K562 (cell line): Measurements from ENCODE around the gene RAB21. TPM values are rescaled to one million over a fixed set of nuclear protein-coding genes. Genes with fewer than 3 reads are reported as not detected.

Experiments used
- ATAC-seq: fragments of 200-7000 bp; cut with Tn5 transposase; 3 replicates; pipeline ENCODE4 v1.9.1; 2020; ENCODE audit warnings: moderate library complexity
- BruUV-seq: library from RNA; stranded (reverse); fragments of 400-500 nt; replicated peaks from 2 replicates; lab custom pipeline; 2021; lab: Mats Ljungman, UMichigan
- CTCF ChIA-PET: fragments of 300-600 bp; formaldehyde crosslinking; extraction: SDS; loops from one replicate; lab custom pipeline; 2021; ENCODE audit warnings: low intra/inter-chr PET ratio; lab: Yijun Ruan, JAX
- POLR2A ChIA-PET: fragments of 300-600, 350-650 bp; sonication (Branson Sonifier 250); formaldehyde crosslinking; extraction: SDS; loops from one replicate; lab custom pipeline; 2021; ENCODE audit warnings: antibody characterized with exemption, inconsistent platforms; lab: Yijun Ruan, JAX
- DNase-seq, 4 experiments: peaks; one replicate each; pipeline versions ENCODE4 v3.0.0 to v3.0.0-alpha.2; 2011 to 2018; ENCODE audit warnings: low spot score in 3 of 4, mixed read lengths in 3 of 4; ENCODE audit errors: extremely low read depth in 1 of 4
- FAIRE-seq: peaks from 2 replicates; lab custom pipeline; 2011; peaks lifted over from hg19 to GRCh38; lab: Jason Lieb, UNC
- H2AFZ ChIP-seq: 2 replicates; pipeline ENCODE4 v1.6.0; 2011; ENCODE audit warnings: low read depth, low read length, control low read depth, inconsistent platforms
- H3K27ac ChIP-seq: fragments of 200-600 bp; 3 replicates; pipeline ENCODE4 v1.8.0; 2011; ENCODE audit warnings: low read depth, mild to moderate bottlenecking, control low read depth, inconsistent platforms, low read length, moderate library complexity, mixed read lengths; ENCODE audit errors: extremely low read depth
- H3K27me3 ChIP-seq, 2 experiments: fragments of 300-600 bp in 1 of 2; 2 replicates in 1 of 2; 3 replicates in 1 of 2; pipeline versions ENCODE4 v1.6.0 to v1.8.0; 2011; ENCODE audit warnings: inconsistent platforms in 2 of 2, low read length in 2 of 2, mild to moderate bottlenecking in 1 of 2, mixed read lengths in 1 of 2, moderate library complexity in 1 of 2; ENCODE audit not compliant: control insufficient read depth in 2 of 2, insufficient read depth in 2 of 2
- H3K36me3 ChIP-seq: fragments of 300-600 bp; 3 replicates; pipeline ENCODE4 v1.8.0; 2011; ENCODE audit warnings: mild to moderate bottlenecking, low read length, inconsistent platforms; ENCODE audit not compliant: control insufficient read depth, insufficient read depth
- H3K4me1 ChIP-seq, 2 experiments: fragments of 200-600 bp in 1 of 2; replicated peaks in 1 of 2; 2 replicates in 1 of 2; 3 replicates in 1 of 2; pipeline versions ENCODE4 v1.5.1 to v1.8.0; 2011; ENCODE audit warnings: inconsistent platforms in 2 of 2, low read length in 2 of 2, mild to moderate bottlenecking in 1 of 2, mixed read lengths in 1 of 2, moderate library complexity in 1 of 2; ENCODE audit not compliant: control insufficient read depth in 2 of 2, insufficient read depth in 2 of 2
- H3K4me2 ChIP-seq: 2 replicates; pipeline ENCODE4 v1.6.1; 2011; ENCODE audit warnings: low read length, control low read depth, inconsistent platforms, mixed read lengths; ENCODE audit not compliant: insufficient read depth
- H3K4me3 ChIP-seq: fragments of 200-600 bp; sonication (generic), shearing (Covaris generic); 2 replicates; pipeline ENCODE4 v1.5.1; 2016; ENCODE audit warnings: control low read depth, inconsistent platforms
- H3K79me2 ChIP-seq: fragments of 200-600 bp; 3 replicates; pipeline ENCODE4 v1.8.0; 2011; ENCODE audit warnings: low read length, inconsistent platforms; ENCODE audit not compliant: control insufficient read depth, insufficient read depth
- H3K9ac ChIP-seq, 2 experiments: 2 replicates each; pipeline versions ENCODE4 v1.6.0 to v1.6.1; 2011; ENCODE audit warnings: low read depth in 2 of 2, low read length in 2 of 2, control low read depth in 1 of 2, inconsistent platforms in 1 of 2, mild to moderate bottlenecking in 1 of 2, mixed read lengths in 1 of 2; ENCODE audit not compliant: insufficient read depth in 1 of 2
- H3K9me1 ChIP-seq: one replicate; pipeline ENCODE4 v1.6.0; 2011; ENCODE audit warnings: inconsistent platforms, mild to moderate bottlenecking, low read length, moderate library complexity; ENCODE audit not compliant: control insufficient read depth, insufficient read depth
- H3K9me3 ChIP-seq: replicated peaks from 2 replicates; pipeline ENCODE4 v1.5.1; 2011; ENCODE audit warnings: low read depth, low read length, inconsistent platforms; ENCODE audit not compliant: control insufficient read depth, insufficient read depth
- H4K20me1 ChIP-seq: replicated peaks from 2 replicates; pipeline ENCODE4 v1.6.1; 2011; ENCODE audit warnings: low read length, inconsistent platforms, mixed read lengths; ENCODE audit not compliant: control insufficient read depth, insufficient read depth
- ARHGAP35 ChIP-seq: fragments of 450-650 bp; IDR thresholded peaks from 2 replicates; pipeline ENCODE4 v1.6.1; 2018; ENCODE audit not compliant: partially characterized antibody
- BCOR ChIP-seq: fragments of 450-650 bp; IDR thresholded peaks from 2 replicates; pipeline ENCODE4 v1.6.1; 2016
- EGR1 ChIP-seq: fragments of 450-650 bp; conservative IDR thresholded peaks from 2 replicates; pipeline ENCODE4 v1.6.1; 2017; ENCODE audit warnings: mild to moderate bottlenecking
- ESRRA ChIP-seq: fragments of 450-650 bp; IDR thresholded peaks from 2 replicates; pipeline ENCODE4 v1.6.1; 2014; ENCODE audit warnings: low read depth, mild to moderate bottlenecking, moderate library complexity, borderline replicate concordance
- MTA3 ChIP-seq: fragments of 450-650 bp; formaldehyde crosslinking; IDR thresholded peaks from 2 replicates; pipeline ENCODE4 v1.6.1; 2017; ENCODE audit warnings: mild to moderate bottlenecking, borderline replicate concordance
- ZKSCAN8 ChIP-seq: fragments of 200-800 bp; sonication (Bioruptor generic); IDR thresholded peaks from 2 replicates; pipeline ENCODE4 v1.6.1; 2016; ENCODE audit warnings: missing genetic modification characterization, missing compliant biosample characterization
- ZNF764 ChIP-seq: fragments of 250-450 bp; sonication (Bioruptor Pico); IDR thresholded peaks from 2 replicates; pipeline ENCODE4 v1.4.0; 2020; ENCODE audit warnings: low read depth, mild to moderate bottlenecking, moderate library complexity
- WGBS: fragments of 100-300 bp; shearing (Covaris generic); methylation state at CpG from one replicate; pipeline ENCODE4 v1.1.6; 2016; ENCODE audit warnings: low coverage, mixed read lengths; ENCODE audit not compliant: insufficient coverage; ENCODE audit errors: missing lambda C conversion rate; 5-methylcytosine and 5-hydroxymethylcytosine counted together
- in situ Hi-C: fragments of 300-500 bp; cut with MboI; formaldehyde crosslinking; loops from 4 replicates; pipeline ENCODE4 v1.15.0; 2018; ENCODE audit warnings: inconsistent platforms, mixed read lengths
- intact Hi-C: fragments of 100-400 bp; cut with micrococcal nuclease; formaldehyde crosslinking; loops from 2 replicates; pipeline ENCODE4 v1.14.2; 2022
- polyA plus RNA-seq, 8 experiments: library from polyadenylated mRNA; depleted of rRNA in 4 of 8; stranded (reverse) in 5 of 8; unstranded in 3 of 8; fragments of >200 nt; fragmentation: Nextera tagmentation in 2 of 8; fragmentation: Illumina TruSeq in 1 of 8; extraction: Ambion mirVana in 2 of 8; extraction: Trizol in 1 of 8; gene quantifications; 2 replicates each; pipeline versions ENCODE4 v1.2.1 to v1.2.3, GENCODE V29; 2011 to 2014; ENCODE audit warnings: inconsistent platforms in 1 of 8, missing spikeins in 1 of 8
- total RNA-seq, 7 experiments: library from RNA; depleted of rRNA in 6 of 7; stranded (reverse); fragments of >200 nt in 6 of 7; fragmentation: Illumina TruSeq in 2 of 7; extraction: Trizol in 2 of 7; gene quantifications; 2 replicates each; pipeline versions ENCODE4 v1.2.1 to v1.2.3, GENCODE V29; 2011 to 2021; ENCODE audit warnings: low replicate concordance in 1 of 7
- TF ChIP-seq, protein P1 (sequence below): fragments of 450-650 bp; formaldehyde crosslinking; IDR thresholded peaks from 2 replicates; pipeline ENCODE4 v1.4.0; 2020; ENCODE audit warnings: mild to moderate bottlenecking, moderate library complexity
- TF ChIP-seq, protein P2 (sequence below): fragments of 250-450 bp; sonication (Bioruptor Pico); IDR thresholded peaks from 2 replicates; pipeline ENCODE4 v1.5.0; 2021
- TF ChIP-seq, protein P3 (sequence below), 2 experiments: IDR thresholded peaks; 2 replicates each; pipeline ENCODE4 v1.6.1; 2011; ENCODE audit warnings: borderline replicate concordance in 1 of 2, control low read depth in 1 of 2, low read depth in 1 of 2, low read length in 1 of 2, mild to moderate bottlenecking in 1 of 2, mixed read lengths in 1 of 2, moderate library complexity in 1 of 2; ENCODE audit not compliant: insufficient read depth in 1 of 2, insufficient read length in 1 of 2, poor library complexity in 1 of 2, severe bottlenecking in 1 of 2; ENCODE audit errors: extremely low read depth in 1 of 2

Gene RAB21
- total and polyA plus RNA-seq, 9 of the 15 experiments (the other 6 are each of a cell fraction or from before 2014, with no cell fraction given) = 5.3 to 45.6 (median 19.6) TPM

GRCh38 chr12:71780237-71780822 is 25.7 kb downstream of the RAB21 start:
- Histone ChIP-seq H3K36me3 (peaks cover 59% of the 10 kb centered on the region), H3K4me3 (no peak overlapping the region), H3K4me2 (no peak overlapping the region), H3K9ac (no peak overlapping the region), H2AFZ (no peak overlapping the region), H3K9me3 (no peaks in the 10 kb centered on the region), H3K27me3 (no peaks in the 10 kb centered on the region), H3K9me1 (peaks cover 3% of the 10 kb centered on the region), H3K4me1 (no peaks in the 10 kb centered on the region), H3K79me2 (peaks cover 4% of the 10 kb centered on the region; the same call in 1 of the 3 replicates), H4K20me1 (no peaks in the 10 kb centered on the region), H3K27ac (no peak overlapping the region)
- peak; percentile 27 to 62 (median 32) for DNase-seq
- no TSS peak for BruUV-seq
- CTCF ChIA-PET = interaction anchor here (1.2 kb wide), 2 partner anchors 118 to 159 kb away, joined by 4 to 8 read pairs; partner anchors contain the start of gene TPH2
- POLR2A ChIA-PET = interaction anchor here (1.3 kb wide), 2 partner anchors 17 to 24 kb away, joined by 3 read pairs; no protein-coding TSS in a partner anchor
- intact Hi-C loops (loop anchor here (1.0 to 10.0 kb wide), 3 partner anchors 66 to 234 kb away; partner anchors contain the start of gene TPH2), in situ Hi-C loops (no loop called here)
- ATAC-seq = peak; percentile 83
- WGBS = 13% methylated on average over 3 of the region's 3 CpGs
- peak; percentile 69 for FAIRE-seq
- TF ChIP-seq ESRRA (no peak), MTA3 (no peak), ZNF764 (CRISPR knock-in tag) (no peak), BCOR (no peak), ARHGAP35 (no peak), EGR1 (no peak), ZKSCAN8 (CRISPR knock-in tag) (no peak)
- TF ChIP-seq, protein P1, sequence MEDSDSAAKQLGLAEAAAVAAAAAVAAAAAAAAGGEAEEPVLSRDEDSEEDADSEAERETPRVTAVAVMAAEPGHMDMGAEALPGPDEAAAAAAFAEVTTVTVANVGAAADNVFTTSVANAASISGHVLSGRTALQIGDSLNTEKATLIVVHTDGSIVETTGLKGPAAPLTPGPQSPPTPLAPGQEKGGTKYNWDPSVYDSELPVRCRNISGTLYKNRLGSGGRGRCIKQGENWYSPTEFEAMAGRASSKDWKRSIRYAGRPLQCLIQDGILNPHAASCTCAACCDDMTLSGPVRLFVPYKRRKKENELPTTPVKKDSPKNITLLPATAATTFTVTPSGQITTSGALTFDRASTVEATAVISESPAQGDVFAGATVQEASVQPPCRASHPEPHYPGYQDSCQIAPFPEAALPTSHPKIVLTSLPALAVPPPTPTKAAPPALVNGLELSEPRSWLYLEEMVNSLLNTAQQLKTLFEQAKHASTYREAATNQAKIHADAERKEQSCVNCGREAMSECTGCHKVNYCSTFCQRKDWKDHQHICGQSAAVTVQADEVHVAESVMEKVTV = peak; percentile 46
- TF ChIP-seq, protein P2, sequence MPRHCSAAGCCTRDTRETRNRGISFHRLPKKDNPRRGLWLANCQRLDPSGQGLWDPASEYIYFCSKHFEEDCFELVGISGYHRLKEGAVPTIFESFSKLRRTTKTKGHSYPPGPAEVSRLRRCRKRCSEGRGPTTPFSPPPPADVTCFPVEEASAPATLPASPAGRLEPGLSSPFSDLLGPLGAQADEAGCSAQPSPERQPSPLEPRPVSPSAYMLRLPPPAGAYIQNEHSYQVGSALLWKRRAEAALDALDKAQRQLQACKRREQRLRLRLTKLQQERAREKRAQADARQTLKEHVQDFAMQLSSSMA (CRISPR knock-in tag) = no peak
- TF ChIP-seq, protein P3, sequence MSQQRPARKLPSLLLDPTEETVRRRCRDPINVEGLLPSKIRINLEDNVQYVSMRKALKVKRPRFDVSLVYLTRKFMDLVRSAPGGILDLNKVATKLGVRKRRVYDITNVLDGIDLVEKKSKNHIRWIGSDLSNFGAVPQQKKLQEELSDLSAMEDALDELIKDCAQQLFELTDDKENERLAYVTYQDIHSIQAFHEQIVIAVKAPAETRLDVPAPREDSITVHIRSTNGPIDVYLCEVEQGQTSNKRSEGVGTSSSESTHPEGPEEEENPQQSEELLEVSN (IDR thresholded peaks at IDR 0.05; ENCODE audit: borderline replicate concordance in 1 of 2, extremely low read depth in 1 of 2, insufficient read depth in 1 of 2, insufficient read length in 1 of 2, low read depth in 1 of 2, low read length in 1 of 2, poor library complexity in 1 of 2, severe bottlenecking in 1 of 2) = no peak
